HepG2 (cell line): Measurements from ENCODE around the gene C16orf87. TPM values are rescaled to one million over a fixed set of nuclear protein-coding genes. Genes with fewer than 3 reads are reported as not detected.

Experiments used
- ATF4 ChIP-seq, 2 experiments: fragments of 450-650 bp in 1 of 2; sonication (generic) in 1 of 2; formaldehyde crosslinking; IDR thresholded peaks; 2 replicates each; pipeline versions ENCODE4 v1.5.0 to v1.8.0; 2020 to 2022; ENCODE audit warnings: mild to moderate bottlenecking in 1 of 2, missing genetic modification reagents in 1 of 2
- BRD4 ChIP-seq: sonication (generic); formaldehyde crosslinking; IDR thresholded peaks from 2 replicates; pipeline ENCODE4 v1.4.0; 2020; ENCODE audit warnings: missing genetic modification reagents
- GPN1 ChIP-seq: sonication (generic); formaldehyde crosslinking; IDR thresholded peaks from 2 replicates; pipeline ENCODE4 v1.5.1; 2020; ENCODE audit warnings: missing genetic modification reagents, borderline replicate concordance
- KDM5B ChIP-seq: sonication (generic); formaldehyde crosslinking; IDR thresholded peaks from 2 replicates; pipeline ENCODE4 v1.4.0; 2020; ENCODE audit warnings: missing genetic modification reagents, mild to moderate bottlenecking, borderline replicate concordance
- MTA1 ChIP-seq: sonication (generic); formaldehyde crosslinking; IDR thresholded peaks from 2 replicates; pipeline ENCODE4 v1.4.0; 2020; ENCODE audit warnings: missing genetic modification reagents, mild to moderate bottlenecking, borderline replicate concordance
- MTERF4 ChIP-seq: sonication (generic); formaldehyde crosslinking; IDR thresholded peaks from 2 replicates; pipeline ENCODE4 v1.8.0; 2023; ENCODE audit warnings: mild to moderate bottlenecking, missing genetic modification reagents
- POLR2AphosphoS2 ChIP-seq: IDR thresholded peaks from 2 replicates; pipeline ENCODE4 v1.6.1; 2011; ENCODE audit warnings: low read depth, low read length, improper control_type of control experiment
- RELA ChIP-seq: sonication (generic); formaldehyde crosslinking; IDR thresholded peaks from 2 replicates; pipeline ENCODE4 v1.4.0; 2020; ENCODE audit warnings: missing genetic modification reagents
- SMAD9 ChIP-seq: sonication (generic); formaldehyde crosslinking; IDR thresholded peaks from 2 replicates; pipeline ENCODE4 v1.5.1; 2020; ENCODE audit warnings: mild to moderate bottlenecking, missing genetic modification reagents
- SPEN ChIP-seq: sonication (generic); formaldehyde crosslinking; IDR thresholded peaks from 2 replicates; pipeline ENCODE4 v1.5.1; 2020; ENCODE audit warnings: low read depth, mild to moderate bottlenecking, missing genetic modification reagents
- TAF1 ChIP-seq: sonication (generic); formaldehyde crosslinking; IDR thresholded peaks from 2 replicates; pipeline ENCODE4 v1.4.0; 2020; ENCODE audit warnings: missing genetic modification reagents
- TFE3 ChIP-seq: IDR thresholded peaks from 2 replicates; pipeline ENCODE4 v1.6.1; 2016
- ZBTB42 ChIP-seq: sonication (generic); formaldehyde crosslinking; IDR thresholded peaks from 2 replicates; pipeline ENCODE4 v1.5.0; 2020; ENCODE audit warnings: mild to moderate bottlenecking, missing genetic modification reagents
- ZFAT ChIP-seq: sonication (generic); formaldehyde crosslinking; conservative IDR thresholded peaks from 2 replicates; pipeline ENCODE4 v1.8.1; 2023; ENCODE audit warnings: missing genetic modification reagents, inconsistent platforms
- ZNF530 ChIP-seq: sonication (generic); formaldehyde crosslinking; IDR thresholded peaks from 2 replicates; pipeline ENCODE4 v1.5.0; 2020; ENCODE audit warnings: low read depth, mild to moderate bottlenecking, missing genetic modification reagents
- ZNF570 ChIP-seq: sonication (generic); formaldehyde crosslinking; IDR thresholded peaks from 2 replicates; pipeline ENCODE4 v1.4.0; 2020; ENCODE audit warnings: mild to moderate bottlenecking, missing genetic modification reagents, borderline replicate concordance
- ZNF577 ChIP-seq: sonication (generic); formaldehyde crosslinking; IDR thresholded peaks from 2 replicates; pipeline ENCODE4 v1.4.0; 2020; ENCODE audit warnings: mild to moderate bottlenecking, low read depth, missing genetic modification reagents, borderline replicate concordance
- ZNF629 ChIP-seq: sonication (generic); formaldehyde crosslinking; conservative IDR thresholded peaks from 2 replicates; pipeline ENCODE4 v1.5.0; 2020; ENCODE audit warnings: missing genetic modification reagents
- ZNF704 ChIP-seq: sonication (generic); formaldehyde crosslinking; IDR thresholded peaks from 2 replicates; pipeline ENCODE4 v1.8.1; 2023; ENCODE audit warnings: mild to moderate bottlenecking, inconsistent platforms, moderate library complexity, missing genetic modification reagents, borderline replicate concordance
- ZNF768 ChIP-seq: sonication (generic); formaldehyde crosslinking; IDR thresholded peaks from 2 replicates; pipeline ENCODE4 v1.4.0; 2020; ENCODE audit warnings: missing genetic modification reagents
- ZNF777 ChIP-seq: sonication (generic); formaldehyde crosslinking; IDR thresholded peaks from 2 replicates; pipeline ENCODE4 v1.4.0; 2020; ENCODE audit warnings: missing genetic modification reagents
- ZSCAN29 ChIP-seq: sonication (generic); formaldehyde crosslinking; conservative IDR thresholded peaks from 2 replicates; pipeline ENCODE4 v1.4.0; 2020; ENCODE audit warnings: mild to moderate bottlenecking, missing genetic modification reagents
- polyA plus RNA-seq, 8 experiments: library from polyadenylated mRNA; depleted of rRNA in 3 of 8; stranded (reverse) in 7 of 8; unstranded in 1 of 8; fragments of >200 nt; fragmentation: Illumina TruSeq in 4 of 8; extraction: Trizol in 4 of 8; gene quantifications; 2 replicates each; pipeline versions ENCODE4 v1.2.1 to v1.2.3, GENCODE V29; 2011 to 2016; ENCODE audit warnings: low read depth in 4 of 8, missing spikeins in 1 of 8, mixed read lengths in 1 of 8; ENCODE audit not compliant: insufficient read depth in 1 of 8
- total RNA-seq, 5 experiments: library from RNA; depleted of rRNA; stranded (reverse); fragments of >200 nt; fragmentation: Illumina TruSeq; extraction: Trizol; gene quantifications; 2 replicates each; pipeline ENCODE4 v1.2.3, GENCODE V29; 2016; ENCODE audit warnings: low read depth in 1 of 5

The C16orf87 gene
- total and polyA plus RNA-seq, 2 of the 13 experiments (the other 11 are each of a cell fraction or from before 2014, with no cell fraction given) = 8.6 to 19.5 TPM

GRCh38 chr16:46747777-46748651 is 83.0 kb downstream of the C16orf87 start, which contains the start of gene MYLK3 (continued):
- TF ChIP-seq SPEN (CRISPR knock-in tag) (no peak), SMAD9 (no peak), TAF1 (CRISPR knock-in tag) (no peak), ZSCAN29 (CRISPR knock-in tag) (no peak), ZNF530 (CRISPR knock-in tag) (no peak), ATF4 (CRISPR knock-in tag; IDR thresholded peaks at IDR 0.05) (no peak), ZBTB42 (no peak), BRD4 (CRISPR knock-in tag) (no peak), TFE3 (no peak), ZNF577 (CRISPR knock-in tag) (no peak), ZNF777 (CRISPR knock-in tag) (no peak), ZNF768 (CRISPR knock-in tag) (peak; percentile 57; the same call in 1 of the 2 replicates), RELA (CRISPR knock-in tag) (no peak), GPN1 (CRISPR knock-in tag) (no peak), ZNF704 (CRISPR knock-in tag) (no peak), MTA1 (CRISPR knock-in tag) (no peak), ZFAT (CRISPR knock-in tag) (no peak), KDM5B (CRISPR knock-in tag) (no peak), POLR2AphosphoS2 (no peak), MTERF4 (no peak), ZNF629 (CRISPR knock-in tag) (no peak; the same call in 1 of the 2 replicates), ZNF570 (CRISPR knock-in tag) (no peak)
